Stimulated activated memory B cell treated with anti-CD40 and anti-IgM and Interleukin-4, amounts not matched to agents 10 μg/mL and 1 μg/mL and 100 μg/mL, for 72 hours (primary cell): ENCODE measurements around the gene PALM2AKAP2.

Experiments
- ATAC-seq: fragments of 150-1000 bp; cut with Tn5 transposase; 2 replicates; pipeline ENCODE4 v1.10.0; 2021
- H3K27ac Mint-ChIP-seq: one replicate; pipeline ENCODE4 v1.8.0; 2022; ENCODE audit warnings: mild to moderate bottlenecking, mixed read lengths
- H3K27me3 Mint-ChIP-seq: one replicate; pipeline ENCODE4 v1.8.0; 2022; ENCODE audit warnings: mixed read lengths
- H3K36me3 Mint-ChIP-seq: one replicate; pipeline ENCODE4 v1.8.0; 2022; ENCODE audit warnings: mixed read lengths
- H3K4me1 Mint-ChIP-seq: one replicate; pipeline ENCODE4 v1.8.0; 2022; ENCODE audit warnings: mixed read lengths
- H3K4me3 Mint-ChIP-seq: one replicate; pipeline ENCODE4 v1.8.0; 2022; ENCODE audit warnings: mild to moderate bottlenecking, moderate library complexity, mixed read lengths
- H3K9me3 Mint-ChIP-seq: one replicate; pipeline ENCODE4 v1.8.0; 2022; ENCODE audit warnings: mixed read lengths

Gene PALM2AKAP2

DNA sequence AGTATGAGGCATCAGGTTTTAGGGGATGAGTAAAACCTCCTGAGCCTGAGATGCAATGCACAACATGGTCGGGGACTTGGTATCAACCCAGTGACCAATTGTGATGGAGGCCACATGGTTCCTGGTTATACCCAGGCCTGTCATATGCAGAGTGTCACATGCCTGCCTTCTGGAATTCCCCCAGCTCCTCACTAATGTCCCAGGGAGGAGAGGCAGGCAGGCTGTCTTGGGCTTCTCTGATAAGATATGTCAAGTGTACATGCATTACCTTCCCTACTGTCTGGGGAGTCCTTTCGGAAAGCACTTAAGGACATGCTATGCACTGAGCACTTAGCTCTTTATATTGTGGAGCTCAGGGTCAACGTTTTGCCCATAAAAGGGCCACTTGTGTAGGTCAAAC is 14.2 kb upstream of the PALM2AKAP2 start:
- Mint-ChIP-seq H3K4me3 (no peak overlapping the region), H3K27me3 (peaks cover 54% of the 10 kb centered on the region), H3K9me3 (no peaks in the 10 kb centered on the region), H3K36me3 (no peaks in the 10 kb centered on the region), H3K27ac (no peak overlapping the region), H3K4me1 (no peaks in the 10 kb centered on the region)
- ATAC-seq: no peak

DNA sequence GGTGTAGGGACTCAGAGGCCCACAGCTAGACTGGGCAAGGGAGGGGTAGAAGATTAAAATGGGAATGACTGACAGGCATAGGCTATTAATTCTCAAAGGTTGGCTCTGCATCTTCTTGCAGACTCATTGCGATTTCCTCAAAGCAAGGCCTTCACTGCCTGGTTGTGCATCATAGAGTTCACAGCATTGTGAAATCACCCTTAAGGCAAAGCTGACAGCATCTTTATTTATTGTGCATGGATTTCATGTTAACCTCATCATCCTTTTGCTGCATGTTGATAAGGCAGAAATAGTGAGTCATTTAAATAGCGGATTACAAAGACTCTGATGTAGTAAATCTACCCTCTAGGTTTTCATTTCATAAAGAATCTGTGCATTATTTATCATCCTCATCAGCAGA is 13.6 kb upstream of the PALM2AKAP2 start:
- Mint-ChIP-seq H3K9me3 (no peaks in the 10 kb centered on the region), H3K36me3 (no peaks in the 10 kb centered on the region), H3K4me3 (no peak overlapping the region), H3K4me1 (no peaks in the 10 kb centered on the region), H3K27ac (no peak overlapping the region), H3K27me3 (peaks cover 59% of the 10 kb centered on the region)
- no peak for ATAC-seq

DNA sequence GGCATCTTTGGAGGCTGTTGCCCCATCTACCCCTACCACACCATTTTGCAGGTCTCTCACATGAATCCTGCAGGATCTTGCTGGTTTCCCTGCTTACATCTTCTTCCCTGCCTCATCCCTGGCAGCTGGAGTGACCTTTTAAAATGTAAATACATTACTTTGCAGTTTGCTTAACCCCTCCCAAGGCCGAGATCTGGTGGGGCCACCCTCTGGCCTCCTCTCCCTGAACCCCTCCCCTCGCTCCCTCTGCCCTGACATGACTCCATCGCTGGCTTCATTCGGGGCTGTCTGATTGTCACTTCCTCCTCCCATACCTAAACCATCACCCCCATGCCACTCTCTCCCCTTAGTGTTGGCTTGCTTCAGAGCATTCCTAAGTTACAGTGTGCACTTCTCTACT is 12.6 kb upstream of the PALM2AKAP2 start:
- Mint-ChIP-seq H3K4me3 (no peak overlapping the region), H3K27ac (no peak overlapping the region), H3K36me3 (no peaks in the 10 kb centered on the region), H3K27me3 (peaks cover 65% of the 10 kb centered on the region), H3K9me3 (no peaks in the 10 kb centered on the region), H3K4me1 (no peaks in the 10 kb centered on the region)
- no peak for ATAC-seq

DNA sequence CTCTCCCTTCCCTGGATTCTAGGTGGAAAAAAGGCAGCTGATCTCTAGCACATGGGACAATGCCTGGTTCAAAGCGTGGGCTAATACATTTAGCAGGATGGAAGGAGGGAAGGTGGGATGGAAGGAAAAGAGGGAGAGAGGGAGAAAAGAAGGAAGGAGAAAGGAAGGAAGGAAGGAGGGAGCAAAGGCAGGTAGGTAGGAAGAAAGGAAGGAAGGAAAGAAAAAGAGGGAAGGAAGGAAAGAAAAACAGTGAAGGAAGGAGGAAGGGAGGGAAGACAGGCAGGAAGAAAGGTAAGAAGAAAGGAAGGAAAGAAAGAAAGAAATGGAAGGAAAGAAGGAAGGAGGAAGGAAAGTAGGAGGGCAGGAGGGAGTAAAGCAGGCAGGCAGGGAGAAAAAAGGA is 12.2 kb upstream of the PALM2AKAP2 start:
- Mint-ChIP-seq H3K9me3 (no peaks in the 10 kb centered on the region), H3K4me1 (no peaks in the 10 kb centered on the region), H3K27ac (no peak overlapping the region), H3K4me3 (no peak overlapping the region), H3K27me3 (peaks cover 64% of the 10 kb centered on the region), H3K36me3 (no peaks in the 10 kb centered on the region)
- no peak for ATAC-seq

DNA sequence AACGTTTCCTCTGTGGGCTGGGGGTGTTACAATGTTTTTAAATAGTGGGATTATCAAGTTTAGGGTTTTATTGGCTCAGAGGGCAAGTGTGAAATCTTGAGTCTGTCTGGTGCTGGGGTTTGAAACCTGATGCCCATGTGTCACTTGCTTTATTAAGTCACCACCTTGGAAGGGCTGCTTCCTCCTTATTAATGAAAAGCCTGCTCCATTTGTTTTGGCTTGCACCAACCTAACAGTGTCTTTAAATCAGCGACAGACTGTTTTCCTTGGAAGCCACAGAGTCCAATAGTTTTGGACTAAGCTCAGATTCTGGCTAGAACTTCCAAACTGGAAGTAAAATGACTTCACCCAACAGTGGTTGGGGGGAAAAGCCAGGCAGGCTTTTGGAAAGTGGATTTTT is 10.7 kb upstream of the PALM2AKAP2 start:
- H3K36me3 Mint-ChIP-seq: no peaks in the 10 kb centered on the region
- no peak for ATAC-seq
- no peak overlapping the region for H3K4me3 Mint-ChIP-seq
- H3K4me1 Mint-ChIP-seq: no peaks in the 10 kb centered on the region
- H3K27ac Mint-ChIP-seq: no peak overlapping the region
- peaks cover 54% of the 10 kb centered on the region for H3K27me3 Mint-ChIP-seq
- H3K9me3 Mint-ChIP-seq: no peaks in the 10 kb centered on the region

DNA sequence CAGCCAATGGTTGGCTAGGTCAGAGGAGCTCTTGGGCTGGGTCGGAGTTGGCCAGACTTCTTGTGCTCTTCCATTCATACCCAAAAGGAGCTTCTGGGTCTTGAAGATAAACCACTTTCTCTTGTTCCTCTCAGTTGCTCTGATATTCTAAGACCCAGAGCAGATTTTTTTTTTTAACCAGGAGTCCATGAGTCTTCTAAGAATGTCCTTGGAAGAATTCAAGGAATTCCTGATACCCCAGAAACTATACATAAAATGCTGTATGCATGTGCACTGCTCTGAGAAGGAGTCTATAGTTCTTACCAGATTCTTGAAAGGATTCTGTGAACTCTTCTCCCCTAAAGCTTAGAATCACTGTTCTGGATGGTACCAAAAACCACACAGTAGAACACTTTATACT is 9.9 kb upstream of the PALM2AKAP2 start:
- ATAC-seq: no peak
- no peaks in the 10 kb centered on the region for H3K4me1 Mint-ChIP-seq
- peaks cover 47% of the 10 kb centered on the region for H3K27me3 Mint-ChIP-seq
- H3K4me3 Mint-ChIP-seq: no peak overlapping the region
- no peaks in the 10 kb centered on the region for H3K9me3 Mint-ChIP-seq
- H3K36me3 Mint-ChIP-seq: no peaks in the 10 kb centered on the region
- no peak overlapping the region for H3K27ac Mint-ChIP-seq

DNA sequence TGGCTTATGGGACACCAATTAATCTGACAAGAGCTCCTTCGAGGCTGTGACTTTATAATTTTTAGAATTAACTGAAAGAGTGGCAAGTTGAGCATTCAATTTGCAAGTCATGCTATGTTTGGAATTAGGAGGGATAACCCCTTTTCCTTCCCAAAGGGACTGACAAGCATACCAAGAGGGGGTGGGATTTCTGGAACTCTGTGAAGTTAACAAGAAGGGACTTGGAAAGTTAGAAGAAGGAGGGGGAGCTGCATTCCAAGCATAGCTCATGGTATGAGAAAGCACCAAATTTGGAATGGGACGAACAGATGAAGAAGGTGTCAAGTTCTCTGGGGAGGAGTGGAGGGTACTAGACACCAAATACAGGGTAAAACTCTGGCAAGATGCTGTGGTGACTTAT is 8.9 kb upstream of the PALM2AKAP2 start:
- Mint-ChIP-seq H3K27me3 (peaks cover 47% of the 10 kb centered on the region), H3K36me3 (no peaks in the 10 kb centered on the region), H3K27ac (no peak overlapping the region), H3K9me3 (no peaks in the 10 kb centered on the region), H3K4me1 (no peaks in the 10 kb centered on the region), H3K4me3 (no peak overlapping the region)
- no peak for ATAC-seq

DNA sequence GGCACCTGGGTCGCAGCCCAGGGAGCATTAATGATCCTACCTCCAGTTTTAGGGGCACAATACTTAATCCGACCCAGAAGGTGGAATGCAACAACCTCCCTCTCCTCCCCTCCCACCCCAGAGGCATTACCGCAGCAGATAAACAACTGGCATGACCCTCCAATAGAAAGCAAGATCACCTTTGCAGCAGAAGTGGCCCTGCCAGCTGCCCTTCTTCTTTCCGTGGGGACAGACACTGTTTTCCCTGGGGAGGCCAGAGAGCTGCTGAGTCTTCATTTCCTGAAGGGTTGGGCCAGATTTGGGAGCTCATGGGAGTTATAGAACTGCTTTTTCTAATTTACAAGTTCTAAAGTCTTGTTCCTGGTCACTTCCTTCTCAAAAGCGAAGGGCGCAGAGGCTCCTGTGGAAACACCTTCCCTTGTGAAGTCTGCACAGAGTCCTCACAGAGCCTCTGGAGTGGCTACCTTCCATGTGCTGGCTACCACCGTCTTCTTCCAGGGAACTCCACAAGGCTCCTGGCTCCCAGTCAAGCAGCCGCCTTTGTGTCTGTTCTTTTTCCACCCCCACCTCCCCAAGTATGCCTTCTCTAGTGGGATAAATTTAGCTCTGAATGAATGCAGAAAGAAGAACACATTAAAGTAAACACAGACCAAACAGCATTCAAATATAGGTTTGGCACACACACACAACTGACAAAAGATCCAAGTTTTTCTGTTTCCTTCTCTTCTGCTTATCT is 8.0 kb upstream of the PALM2AKAP2 start:
- no peaks in the 10 kb centered on the region for H3K36me3 Mint-ChIP-seq
- H3K9me3 Mint-ChIP-seq: peaks cover under 1% of the 10 kb centered on the region
- H3K27me3 Mint-ChIP-seq: peaks cover 45% of the 10 kb centered on the region
- no peak overlapping the region for H3K27ac Mint-ChIP-seq
- H3K4me3 Mint-ChIP-seq: no peak overlapping the region
- ATAC-seq: no peak
- H3K4me1 Mint-ChIP-seq: no peaks in the 10 kb centered on the region

DNA sequence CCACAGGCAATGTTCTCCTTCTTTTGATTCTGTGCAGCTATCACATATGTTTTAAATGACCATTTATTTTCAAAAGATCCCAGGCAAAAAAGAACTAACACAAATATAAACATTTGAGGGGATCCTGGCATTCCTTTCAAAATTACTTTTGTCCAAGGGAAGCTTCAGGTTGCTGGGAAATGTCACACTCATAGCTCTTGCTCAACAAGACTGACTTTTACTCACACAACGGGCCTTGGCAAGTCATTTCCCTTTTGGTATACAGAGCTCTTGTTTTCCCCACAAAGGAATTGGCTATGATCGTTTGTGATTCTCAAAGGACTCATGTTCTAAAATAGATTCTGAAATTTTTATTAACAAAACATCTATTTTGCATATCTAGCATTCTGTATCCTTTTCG is 4.5 kb upstream of the PALM2AKAP2 start:
- no peaks in the 10 kb centered on the region for H3K4me1 Mint-ChIP-seq
- peaks cover 40% of the 10 kb centered on the region for H3K27me3 Mint-ChIP-seq
- no peak overlapping the region for H3K27ac Mint-ChIP-seq
- no peaks in the 10 kb centered on the region for H3K36me3 Mint-ChIP-seq
- H3K9me3 Mint-ChIP-seq: peaks cover 3% of the 10 kb centered on the region
- ATAC-seq: no peak
- H3K4me3 Mint-ChIP-seq: no peak overlapping the region

DNA sequence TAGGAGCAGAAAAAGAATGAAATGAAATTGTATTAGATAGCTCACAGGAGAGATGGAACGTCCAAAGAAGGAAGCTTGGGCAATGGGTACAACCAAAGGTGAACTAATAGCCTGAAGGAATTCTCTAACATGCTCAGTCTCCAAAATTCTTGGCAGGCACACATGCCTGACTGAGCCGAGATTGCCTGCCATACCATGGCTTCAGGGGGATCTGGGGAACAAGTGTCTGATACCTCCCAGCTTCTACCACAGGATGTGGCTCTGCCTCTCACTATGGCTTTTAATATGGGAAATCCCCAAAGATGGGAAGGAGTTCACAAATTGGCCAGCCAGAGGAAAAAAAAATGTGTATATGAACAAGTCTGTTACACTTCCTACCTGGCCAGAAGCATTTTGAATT is 3.6 kb upstream of the PALM2AKAP2 start:
- H3K27ac Mint-ChIP-seq: no peak overlapping the region
- no peak overlapping the region for H3K4me3 Mint-ChIP-seq
- H3K36me3 Mint-ChIP-seq: no peaks in the 10 kb centered on the region
- peaks cover 40% of the 10 kb centered on the region for H3K27me3 Mint-ChIP-seq
- no peaks in the 10 kb centered on the region for H3K4me1 Mint-ChIP-seq
- ATAC-seq: no peak
- H3K9me3 Mint-ChIP-seq: peaks cover 3% of the 10 kb centered on the region

DNA sequence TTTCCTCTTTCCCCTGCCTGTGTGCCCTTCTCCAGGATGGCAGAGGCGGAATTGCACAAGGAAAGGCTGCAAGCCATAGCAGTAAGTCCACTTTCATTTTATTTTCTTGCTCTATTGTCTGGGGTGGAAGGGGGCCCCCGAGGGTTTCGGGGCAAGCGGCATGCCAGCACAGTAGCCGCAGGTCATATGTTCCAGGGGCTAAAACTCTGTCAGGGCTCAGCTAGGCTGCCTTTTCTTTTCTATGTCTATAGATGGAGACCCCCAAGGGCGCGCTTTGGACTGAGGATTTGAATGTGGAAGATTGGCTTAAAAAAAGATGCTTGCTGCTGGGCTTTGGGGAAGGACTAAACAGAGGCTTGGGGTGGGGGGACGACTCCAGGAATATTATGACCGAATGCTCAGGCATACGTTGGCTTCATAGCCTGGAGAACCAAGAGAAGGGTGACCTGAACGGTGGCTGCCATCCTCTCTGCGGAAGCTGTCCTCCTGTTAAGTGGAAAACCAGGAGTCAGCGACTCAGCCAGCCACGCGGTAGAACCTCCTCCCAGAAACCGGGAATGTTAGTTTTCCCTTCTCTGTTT is 545 bp downstream of the PALM2AKAP2 start:
- H3K4me1 Mint-ChIP-seq: no peaks in the 10 kb centered on the region
- no peaks in the 10 kb centered on the region for H3K36me3 Mint-ChIP-seq
- peaks cover 3% of the 10 kb centered on the region for H3K9me3 Mint-ChIP-seq
- H3K4me3 Mint-ChIP-seq: no peak overlapping the region
- no peak for ATAC-seq
- peaks cover 59% of the 10 kb centered on the region for H3K27me3 Mint-ChIP-seq
- no peak overlapping the region for H3K27ac Mint-ChIP-seq

DNA sequence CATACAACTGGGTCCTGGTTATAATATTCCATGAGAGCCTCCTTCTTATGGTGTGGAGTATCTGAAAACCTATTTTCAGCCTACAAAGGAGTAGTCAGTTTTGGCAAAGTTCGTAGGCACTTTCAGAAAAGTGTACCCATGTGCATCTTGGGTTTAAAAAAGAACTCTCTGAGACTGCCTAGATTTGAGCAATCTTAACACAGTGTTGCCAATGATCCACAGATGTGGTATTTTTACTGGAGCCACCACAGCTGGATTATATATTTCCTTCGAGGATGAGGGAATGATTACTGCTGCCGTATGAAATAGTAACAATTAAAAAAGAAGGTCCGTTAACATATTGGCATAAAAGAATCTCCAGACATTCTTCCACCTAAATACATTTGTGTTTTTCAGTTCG is 1.1 kb downstream of the PALM2AKAP2 start:
- H3K27ac Mint-ChIP-seq: no peak overlapping the region
- H3K4me1 Mint-ChIP-seq: no peaks in the 10 kb centered on the region
- H3K9me3 Mint-ChIP-seq: peaks cover 3% of the 10 kb centered on the region
- no peak for ATAC-seq
- H3K36me3 Mint-ChIP-seq: no peaks in the 10 kb centered on the region
- H3K27me3 Mint-ChIP-seq: peaks cover 59% of the 10 kb centered on the region
- H3K4me3 Mint-ChIP-seq: no peak overlapping the region

DNA sequence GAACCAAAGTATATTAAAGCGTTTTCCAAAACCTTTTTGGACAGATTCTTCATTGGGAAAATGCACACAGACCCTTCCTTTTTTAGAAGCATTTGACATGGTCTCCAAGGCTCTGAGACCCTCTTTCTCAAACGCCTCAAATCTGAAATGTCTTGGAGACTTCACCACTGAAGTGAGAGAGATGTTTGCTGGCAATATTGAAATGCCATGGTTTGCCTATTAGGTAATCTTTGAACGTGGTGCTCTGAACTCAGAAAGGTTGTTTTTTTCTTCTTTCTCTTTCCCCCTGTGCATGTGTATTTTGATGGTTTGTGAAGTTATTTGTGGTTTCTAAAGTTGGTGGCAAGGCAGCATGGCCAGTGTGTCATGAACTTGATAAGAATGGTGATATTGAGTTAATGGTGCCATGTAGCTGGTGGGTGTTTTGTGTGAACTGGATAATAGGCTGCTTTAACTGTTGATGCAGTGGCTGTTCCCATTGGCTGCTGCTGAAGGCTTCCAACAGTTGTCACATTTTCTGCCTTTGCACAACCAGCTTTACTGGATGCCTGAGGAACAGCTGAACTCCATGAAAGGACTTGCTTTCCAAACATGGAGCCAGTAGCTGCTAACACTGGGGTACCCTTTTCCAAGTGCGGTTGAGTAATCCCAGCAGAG is 1.7 kb downstream of the PALM2AKAP2 start:
- H3K9me3 Mint-ChIP-seq: peaks cover 3% of the 10 kb centered on the region

DNA sequence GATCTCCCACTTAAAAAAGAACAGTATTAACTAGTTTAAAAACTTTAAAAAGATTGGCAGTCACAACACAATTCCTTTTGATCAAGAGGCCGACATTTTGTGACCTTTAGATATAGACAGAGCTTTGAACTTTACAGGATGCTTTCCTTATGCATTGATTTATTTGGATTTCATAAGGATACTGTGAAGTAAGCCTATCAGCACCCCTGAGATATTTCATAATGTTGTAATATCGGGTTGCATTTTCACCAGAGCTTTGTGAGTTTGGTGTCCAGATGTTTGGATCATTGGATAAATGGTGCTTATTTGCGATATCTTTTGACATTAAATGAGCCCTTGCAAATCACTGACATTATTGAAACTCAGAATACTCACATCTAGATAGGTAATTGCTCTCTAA is 7.7 kb downstream of the PALM2AKAP2 start:
- H3K27me3 Mint-ChIP-seq: peaks cover 14% of the 10 kb centered on the region
- ATAC-seq: no peak
- H3K9me3 Mint-ChIP-seq: no peaks in the 10 kb centered on the region
- no peaks in the 10 kb centered on the region for H3K36me3 Mint-ChIP-seq
- H3K4me1 Mint-ChIP-seq: no peaks in the 10 kb centered on the region
- H3K4me3 Mint-ChIP-seq: no peak overlapping the region
- H3K27ac Mint-ChIP-seq: no peak overlapping the region

More for the DNA sequence above, 1.7 kb downstream of the PALM2AKAP2 start:
- no peaks in the 10 kb centered on the region for H3K4me1 Mint-ChIP-seq
- ATAC-seq: no peak
- H3K27ac Mint-ChIP-seq: no peak overlapping the region
- no peak overlapping the region for H3K4me3 Mint-ChIP-seq
- no peaks in the 10 kb centered on the region for H3K36me3 Mint-ChIP-seq
- peaks cover 59% of the 10 kb centered on the region for H3K27me3 Mint-ChIP-seq

DNA sequence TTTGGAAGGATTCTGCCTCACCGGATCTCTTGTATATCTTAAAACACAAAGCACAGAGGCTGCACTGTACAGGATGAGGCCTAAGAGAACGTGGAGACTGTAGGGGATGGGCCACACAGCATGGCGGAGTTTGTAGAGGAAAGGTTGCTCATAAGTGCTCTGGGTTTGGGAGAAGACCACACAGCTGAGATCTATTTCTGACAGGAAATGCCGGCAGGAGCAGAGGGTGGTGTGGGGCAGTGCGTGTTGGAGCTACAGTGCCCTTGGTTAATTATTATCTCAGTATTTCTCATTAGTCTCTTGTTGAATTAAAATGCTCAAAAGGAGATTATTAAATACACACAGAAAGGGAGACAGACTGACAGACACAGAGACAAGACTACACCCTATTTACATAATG is 9.6 kb downstream of the PALM2AKAP2 start:
- no peak overlapping the region for H3K4me3 Mint-ChIP-seq
- no peaks in the 10 kb centered on the region for H3K9me3 Mint-ChIP-seq
- no peak overlapping the region for H3K27ac Mint-ChIP-seq
- H3K4me1 Mint-ChIP-seq: no peaks in the 10 kb centered on the region
- no peaks in the 10 kb centered on the region for H3K36me3 Mint-ChIP-seq
- ATAC-seq: no peak
- no peaks in the 10 kb centered on the region for H3K27me3 Mint-ChIP-seq

DNA sequence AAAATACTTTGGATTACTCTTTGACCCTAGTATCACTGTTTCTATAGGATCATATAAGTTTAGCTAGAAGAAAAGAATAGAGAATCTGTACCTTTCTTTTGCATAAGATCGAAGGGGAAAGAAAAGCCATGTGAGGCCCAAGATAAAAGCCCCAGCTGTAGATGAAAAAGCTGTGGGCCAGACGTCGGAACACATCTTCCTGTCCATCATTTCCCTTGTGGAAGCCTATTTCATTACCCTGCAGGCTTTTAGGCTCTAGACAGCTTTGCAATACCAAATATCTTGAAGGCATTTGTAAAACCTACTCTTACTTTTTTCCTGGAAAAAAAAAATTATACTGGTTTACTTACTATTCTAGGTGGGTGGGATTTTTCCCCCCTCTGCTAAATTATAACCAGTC is 10.0 kb downstream of the PALM2AKAP2 start:
- Mint-ChIP-seq H3K4me1 (no peaks in the 10 kb centered on the region), H3K4me3 (no peak overlapping the region), H3K27me3 (no peaks in the 10 kb centered on the region), H3K27ac (no peak overlapping the region), H3K36me3 (no peaks in the 10 kb centered on the region), H3K9me3 (no peaks in the 10 kb centered on the region)
- no peak for ATAC-seq
